Ishikawa (cell line): ENCODE results near the gene CILP2.

Experiments
- CEBPB ChIP-seq: IDR thresholded peaks from 2 replicates; pipeline ENCODE4 v1.6.1; 2012
- CREB1 ChIP-seq: IDR thresholded peaks from 2 replicates; pipeline ENCODE4 v1.6.1; 2012; ENCODE audit warnings: low read depth
- EGR1 ChIP-seq: IDR thresholded peaks from 2 replicates; pipeline ENCODE4 v1.6.1; 2012
- EP300 ChIP-seq: IDR thresholded peaks from 2 replicates; pipeline ENCODE4 v1.6.1; 2012; ENCODE audit warnings: borderline replicate concordance
- FOXM1 ChIP-seq: IDR thresholded peaks from 2 replicates; pipeline ENCODE4 v1.6.1; 2012; ENCODE audit warnings: low read depth, borderline replicate concordance
- NFIC ChIP-seq: IDR thresholded peaks from 2 replicates; pipeline ENCODE4 v1.6.1; 2012
- RAD21 ChIP-seq: IDR thresholded peaks from 2 replicates; pipeline ENCODE4 v1.6.1; 2012; ENCODE audit warnings: low read depth
- TAF1 ChIP-seq: IDR thresholded peaks from 2 replicates; pipeline ENCODE4 v1.6.1; 2012; ENCODE audit warnings: low read depth, mild to moderate bottlenecking
- TCF12 ChIP-seq: IDR thresholded peaks from 2 replicates; pipeline ENCODE4 v1.6.1; 2012; ENCODE audit warnings: low read depth
- TEAD4 ChIP-seq: IDR thresholded peaks from 2 replicates; pipeline ENCODE4 v1.6.1; 2012
- YY1 ChIP-seq: IDR thresholded peaks from 2 replicates; pipeline ENCODE4 v1.6.1; 2012; ENCODE audit warnings: low read depth
- ZBTB7A ChIP-seq: IDR thresholded peaks from 2 replicates; pipeline ENCODE4 v1.6.1; 2012; ENCODE audit warnings: low read depth
- TF ChIP-seq, protein P1 (sequence below): IDR thresholded peaks from 2 replicates; pipeline ENCODE4 v1.6.1; 2012; ENCODE audit warnings: low read depth, mild to moderate bottlenecking
- TF ChIP-seq, protein P2 (sequence below): IDR thresholded peaks from 2 replicates; pipeline ENCODE4 v1.6.1; 2012
- TF ChIP-seq, protein P3 (sequence below): IDR thresholded peaks from 2 replicates; pipeline ENCODE4 v1.6.1; 2012

The CILP2 gene

DNA sequence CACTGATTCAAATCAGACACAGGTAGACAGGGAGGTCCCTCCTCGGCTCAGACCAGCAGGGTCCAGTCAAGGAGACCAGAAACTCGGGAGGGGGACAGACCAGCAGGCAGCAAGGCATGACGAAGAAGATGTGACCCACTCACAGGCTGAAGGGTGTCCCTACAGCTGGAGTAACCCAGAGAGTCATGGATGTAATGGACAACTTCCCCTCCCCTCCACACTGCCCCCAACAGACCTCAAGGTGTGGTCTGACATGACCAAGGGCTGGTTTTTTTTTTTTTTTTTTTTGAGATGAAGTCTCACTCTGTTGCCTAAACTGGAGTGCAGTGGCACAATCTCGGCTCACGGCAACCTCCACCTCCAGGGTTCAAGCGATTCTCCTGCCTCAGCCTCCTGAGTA is 46.3 kb downstream of the CILP2 start:
- no peak for TF ChIP-seq TAF1
- TF ChIP-seq, protein P1, sequence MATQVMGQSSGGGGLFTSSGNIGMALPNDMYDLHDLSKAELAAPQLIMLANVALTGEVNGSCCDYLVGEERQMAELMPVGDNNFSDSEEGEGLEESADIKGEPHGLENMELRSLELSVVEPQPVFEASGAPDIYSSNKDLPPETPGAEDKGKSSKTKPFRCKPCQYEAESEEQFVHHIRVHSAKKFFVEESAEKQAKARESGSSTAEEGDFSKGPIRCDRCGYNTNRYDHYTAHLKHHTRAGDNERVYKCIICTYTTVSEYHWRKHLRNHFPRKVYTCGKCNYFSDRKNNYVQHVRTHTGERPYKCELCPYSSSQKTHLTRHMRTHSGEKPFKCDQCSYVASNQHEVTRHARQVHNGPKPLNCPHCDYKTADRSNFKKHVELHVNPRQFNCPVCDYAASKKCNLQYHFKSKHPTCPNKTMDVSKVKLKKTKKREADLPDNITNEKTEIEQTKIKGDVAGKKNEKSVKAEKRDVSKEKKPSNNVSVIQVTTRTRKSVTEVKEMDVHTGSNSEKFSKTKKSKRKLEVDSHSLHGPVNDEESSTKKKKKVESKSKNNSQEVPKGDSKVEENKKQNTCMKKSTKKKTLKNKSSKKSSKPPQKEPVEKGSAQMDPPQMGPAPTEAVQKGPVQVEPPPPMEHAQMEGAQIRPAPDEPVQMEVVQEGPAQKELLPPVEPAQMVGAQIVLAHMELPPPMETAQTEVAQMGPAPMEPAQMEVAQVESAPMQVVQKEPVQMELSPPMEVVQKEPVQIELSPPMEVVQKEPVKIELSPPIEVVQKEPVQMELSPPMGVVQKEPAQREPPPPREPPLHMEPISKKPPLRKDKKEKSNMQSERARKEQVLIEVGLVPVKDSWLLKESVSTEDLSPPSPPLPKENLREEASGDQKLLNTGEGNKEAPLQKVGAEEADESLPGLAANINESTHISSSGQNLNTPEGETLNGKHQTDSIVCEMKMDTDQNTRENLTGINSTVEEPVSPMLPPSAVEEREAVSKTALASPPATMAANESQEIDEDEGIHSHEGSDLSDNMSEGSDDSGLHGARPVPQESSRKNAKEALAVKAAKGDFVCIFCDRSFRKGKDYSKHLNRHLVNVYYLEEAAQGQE = no peak
- TF ChIP-seq FOXM1 = no peak
- no peak for TF ChIP-seq TCF12
- TF ChIP-seq, protein P2, sequence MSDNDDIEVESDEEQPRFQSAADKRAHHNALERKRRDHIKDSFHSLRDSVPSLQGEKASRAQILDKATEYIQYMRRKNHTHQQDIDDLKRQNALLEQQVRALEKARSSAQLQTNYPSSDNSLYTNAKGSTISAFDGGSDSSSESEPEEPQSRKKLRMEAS = no peak
- TF ChIP-seq TEAD4 = no peak
- no peak for TF ChIP-seq YY1
- TF ChIP-seq RAD21 = no peak
- TF ChIP-seq, protein P3, sequence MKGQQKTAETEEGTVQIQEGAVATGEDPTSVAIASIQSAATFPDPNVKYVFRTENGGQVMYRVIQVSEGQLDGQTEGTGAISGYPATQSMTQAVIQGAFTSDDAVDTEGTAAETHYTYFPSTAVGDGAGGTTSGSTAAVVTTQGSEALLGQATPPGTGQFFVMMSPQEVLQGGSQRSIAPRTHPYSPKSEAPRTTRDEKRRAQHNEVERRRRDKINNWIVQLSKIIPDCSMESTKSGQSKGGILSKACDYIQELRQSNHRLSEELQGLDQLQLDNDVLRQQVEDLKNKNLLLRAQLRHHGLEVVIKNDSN = no peak
- TF ChIP-seq EP300 = no peak

DNA sequence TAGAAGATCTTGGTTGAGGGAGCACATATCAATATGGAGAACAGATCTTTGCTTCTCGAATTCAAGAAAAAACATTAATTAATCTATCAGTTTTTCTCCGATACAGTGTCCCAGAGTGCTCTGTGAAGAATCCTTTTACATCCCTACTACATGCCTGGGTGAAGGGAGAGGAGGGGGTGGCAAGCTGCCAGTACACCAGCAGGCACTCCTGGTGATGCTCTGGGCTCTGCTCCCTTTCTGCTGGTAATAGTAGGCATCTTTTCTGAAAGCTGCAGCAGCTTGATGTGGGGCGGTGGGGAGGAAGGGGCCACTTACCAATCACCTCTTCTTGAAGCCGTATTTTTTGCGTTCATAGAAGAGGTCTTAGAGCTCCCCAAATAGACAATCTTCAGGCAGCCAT is 49.7 kb downstream of the CILP2 start:
- TF ChIP-seq TEAD4 (no peak), TAF1 (no peak), CEBPB (no peak), CREB1 (no peak), FOXM1 (no peak), RAD21 (no peak), TCF12 (no peak), EGR1 (no peak), YY1 (no peak), NFIC (no peak), EP300 (no peak), ZBTB7A (no peak)
- TF ChIP-seq, protein P2 = no peak
- TF ChIP-seq, protein P3 = no peak
- TF ChIP-seq, protein P1 = no peak

DNA sequence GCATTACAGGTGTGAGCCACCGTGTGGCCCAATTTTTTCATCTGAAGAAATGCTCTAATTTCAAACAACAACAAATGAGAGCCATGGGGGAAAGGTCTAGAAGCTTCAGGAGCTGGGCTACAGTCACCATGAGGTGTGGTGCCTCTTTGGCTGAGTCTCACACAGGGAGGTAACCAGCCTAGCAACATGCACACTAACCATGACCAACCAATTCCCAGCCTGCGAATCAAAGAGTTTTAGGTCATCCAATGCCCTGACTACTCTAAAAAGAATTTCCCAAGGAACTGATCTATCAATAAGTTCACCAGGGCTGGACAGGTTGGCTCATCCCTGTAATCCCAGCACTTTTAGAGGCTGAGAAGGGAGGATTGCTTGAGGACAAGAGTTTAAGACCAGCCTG is 50.5 kb downstream of the CILP2 start:
- TF ChIP-seq YY1 = no peak
- TF ChIP-seq, protein P2 = no peak
- no peak for TF ChIP-seq TEAD4
- TF ChIP-seq FOXM1 = no peak
- TF ChIP-seq NFIC = no peak
- TF ChIP-seq EGR1 = no peak
- no peak for TF ChIP-seq RAD21
- TF ChIP-seq ZBTB7A = no peak
- no peak for TF ChIP-seq CREB1
- TF ChIP-seq, protein P1 = no peak
- no peak for TF ChIP-seq TCF12
- no peak for TF ChIP-seq EP300
- TF ChIP-seq CEBPB = no peak
- TF ChIP-seq, protein P3 = no peak
- no peak for TF ChIP-seq TAF1

DNA sequence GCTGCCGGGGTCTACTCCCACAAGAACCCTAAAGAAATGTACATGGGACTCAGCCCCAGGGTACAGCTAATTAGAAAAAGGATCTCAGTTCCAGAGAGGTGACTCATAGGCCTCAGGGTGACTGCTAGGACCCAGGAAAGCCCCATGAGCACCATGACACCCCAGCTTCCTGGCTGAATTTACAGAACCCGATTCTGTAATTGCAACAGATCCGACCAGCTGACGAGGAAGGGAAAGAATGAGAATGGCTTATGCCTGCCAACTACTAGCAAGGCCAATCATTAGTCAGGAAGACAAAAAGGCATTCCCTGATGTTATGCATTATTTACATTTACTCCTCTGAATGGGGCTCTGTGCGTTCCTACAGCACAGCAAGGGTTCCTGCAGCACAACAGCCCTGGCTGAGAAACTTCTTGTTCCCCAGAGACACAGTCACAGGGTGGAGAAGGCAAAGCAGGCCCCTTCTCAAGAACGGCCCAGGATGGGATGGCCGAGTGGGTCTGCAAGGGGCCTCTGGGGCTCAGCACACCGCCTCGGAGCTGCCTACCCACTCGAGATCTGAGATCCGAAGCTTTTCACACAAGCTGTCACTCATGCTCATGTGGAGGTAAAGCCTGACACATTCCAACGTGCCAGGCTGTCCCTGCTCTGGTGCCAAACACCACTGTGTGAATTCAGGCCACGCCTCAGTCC is 53.2 kb downstream of the CILP2 start:
- TF ChIP-seq NFIC = no peak
- TF ChIP-seq ZBTB7A = no peak
- peak; percentile 27; the same call in 1 of the 2 replicates for TF ChIP-seq CEBPB
- TF ChIP-seq TAF1 = no peak
- no peak for TF ChIP-seq EP300
- no peak for TF ChIP-seq FOXM1
